ENCODE measurements around the gene RDX. TPM values are rescaled to one million over a fixed set of nuclear protein-coding genes. Genes with fewer than 3 reads are reported as not detected.

Gene RDX
- total RNA-seq, 1 experiment from 2014 or later: 250 TPM

DNA sequence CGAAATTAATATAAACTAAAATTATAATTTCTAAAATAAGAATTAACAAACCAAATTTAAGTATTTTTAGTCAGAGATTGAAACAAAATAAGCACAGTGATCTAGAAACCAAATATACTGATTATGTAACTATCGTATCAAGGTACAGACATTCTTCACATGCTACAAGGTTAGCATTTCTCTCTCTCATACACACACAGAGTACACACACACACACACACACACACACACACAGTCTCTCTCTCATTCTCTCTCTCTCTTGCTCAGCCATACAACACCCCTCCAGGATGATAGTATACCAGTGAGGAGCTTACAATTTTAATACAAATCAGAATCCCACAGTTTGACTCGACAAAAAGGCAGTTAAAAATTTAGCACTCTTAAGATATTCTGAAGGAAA is 66.0 kb downstream of the RDX start:
- DNase-seq: peak in 1 of 2 experiments; percentile 40
- Mint-ChIP-seq H3K36me3 (ENCODE audit: insufficient read depth, unreplicated experiment) (peaks cover 78% of the 10 kb centered on the region), H3K27me3 (ENCODE audit: insufficient read depth, unreplicated experiment) (no peaks in the 10 kb centered on the region), H3K4me1 (ENCODE audit: low read depth, unreplicated experiment) (no peaks in the 10 kb centered on the region), H3K4me3 (ENCODE audit: unreplicated experiment) (no peak overlapping the region), H3K9me3 (ENCODE audit: unreplicated experiment) (no peaks in the 10 kb centered on the region), H3K27ac (ENCODE audit: unreplicated experiment) (no peak overlapping the region)
- TF ChIP-seq, protein P1, sequence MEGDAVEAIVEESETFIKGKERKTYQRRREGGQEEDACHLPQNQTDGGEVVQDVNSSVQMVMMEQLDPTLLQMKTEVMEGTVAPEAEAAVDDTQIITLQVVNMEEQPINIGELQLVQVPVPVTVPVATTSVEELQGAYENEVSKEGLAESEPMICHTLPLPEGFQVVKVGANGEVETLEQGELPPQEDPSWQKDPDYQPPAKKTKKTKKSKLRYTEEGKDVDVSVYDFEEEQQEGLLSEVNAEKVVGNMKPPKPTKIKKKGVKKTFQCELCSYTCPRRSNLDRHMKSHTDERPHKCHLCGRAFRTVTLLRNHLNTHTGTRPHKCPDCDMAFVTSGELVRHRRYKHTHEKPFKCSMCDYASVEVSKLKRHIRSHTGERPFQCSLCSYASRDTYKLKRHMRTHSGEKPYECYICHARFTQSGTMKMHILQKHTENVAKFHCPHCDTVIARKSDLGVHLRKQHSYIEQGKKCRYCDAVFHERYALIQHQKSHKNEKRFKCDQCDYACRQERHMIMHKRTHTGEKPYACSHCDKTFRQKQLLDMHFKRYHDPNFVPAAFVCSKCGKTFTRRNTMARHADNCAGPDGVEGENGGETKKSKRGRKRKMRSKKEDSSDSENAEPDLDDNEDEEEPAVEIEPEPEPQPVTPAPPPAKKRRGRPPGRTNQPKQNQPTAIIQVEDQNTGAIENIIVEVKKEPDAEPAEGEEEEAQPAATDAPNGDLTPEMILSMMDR (IDR thresholded peaks at IDR 0.05; ENCODE audit: insufficient read depth in 1 of 2, low read depth in 1 of 2, low read length in 1 of 2, severe bottlenecking in 1 of 2, unreplicated experiment in 1 of 2): no peak
- Histone ChIP-seq H3K4me3 (ENCODE audit: low read depth, low read length) (no peak overlapping the region), H3K9me3 (no peaks in the 10 kb centered on the region), H3K36me3 (ENCODE audit: control insufficient read depth, insufficient read depth, low read length) (peaks cover 4% of the 10 kb centered on the region), H3K4me1 (no peaks in the 10 kb centered on the region), H3K27me3 (replicated peaks; ENCODE audit: control insufficient read depth, insufficient read depth, low read length) (no peaks in the 10 kb centered on the region)
- POLR2A ChIA-PET: no interaction called here
- BruUV-seq (replicated peaks): no TSS peak
- CTCF ChIA-PET: no interaction called here
- intact Hi-C loops (cut with micrococcal nuclease; ENCODE audit: unreplicated experiment): no loop called here

DNA sequence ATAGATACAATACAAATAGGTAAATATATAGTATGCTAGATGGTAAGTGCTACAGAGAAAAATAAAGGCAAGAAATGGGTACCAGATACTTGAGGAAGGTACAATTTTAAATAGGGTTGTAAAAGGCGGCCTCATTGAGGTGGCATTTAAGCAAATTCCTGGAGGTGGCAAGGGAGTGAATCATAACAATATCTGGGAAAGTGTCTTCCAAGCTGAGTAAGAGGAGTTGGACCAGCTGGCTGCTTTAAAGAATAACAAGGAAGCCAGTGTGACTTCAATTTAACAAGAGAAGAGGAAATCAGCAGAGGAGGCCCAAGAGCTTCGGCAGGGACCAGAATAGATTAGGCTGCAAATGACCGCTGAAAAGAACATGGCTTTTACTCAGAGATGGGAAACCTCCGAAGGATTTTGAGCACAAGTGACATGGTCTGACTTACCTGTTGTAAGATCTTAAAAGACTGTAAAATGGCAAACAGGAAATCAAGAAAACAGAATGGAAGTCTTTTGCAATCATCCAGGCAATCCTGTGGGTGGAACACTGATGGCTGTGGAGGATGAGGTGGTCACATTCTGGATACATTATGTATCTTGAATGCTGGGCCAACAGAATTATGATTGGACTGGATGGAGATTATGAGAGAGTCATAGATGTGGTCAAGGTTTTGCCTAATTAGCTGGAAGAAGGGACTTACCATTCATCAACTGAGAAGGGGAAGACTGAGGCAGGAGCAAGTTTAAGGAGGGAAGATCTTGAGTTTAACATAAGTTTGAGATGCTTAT is 77.2 kb downstream of the RDX start:
- no peaks in the 10 kb centered on the region for H3K36me3 ChIP-seq (ENCODE audit: control insufficient read depth, insufficient read depth, low read length)
- TF ChIP-seq, protein P1 (IDR thresholded peaks at IDR 0.05; ENCODE audit: insufficient read depth in 1 of 2, low read depth in 1 of 2, low read length in 1 of 2, severe bottlenecking in 1 of 2, unreplicated experiment in 1 of 2): no peak
- POLR2A ChIA-PET: no interaction called here
- H3K9me3 ChIP-seq: no peaks in the 10 kb centered on the region
- no TSS peak for BruUV-seq (replicated peaks)
- H3K27me3 ChIP-seq (replicated peaks; ENCODE audit: control insufficient read depth, insufficient read depth, low read length): no peaks in the 10 kb centered on the region
- H3K4me1 ChIP-seq: peaks cover 7% of the 10 kb centered on the region; the same call in 1 of the 2 replicates
- Mint-ChIP-seq H3K27me3 (ENCODE audit: insufficient read depth, unreplicated experiment) (no peaks in the 10 kb centered on the region), H3K27ac (ENCODE audit: unreplicated experiment) (no peak overlapping the region), H3K4me3 (ENCODE audit: unreplicated experiment) (no peak overlapping the region), H3K4me1 (ENCODE audit: low read depth, unreplicated experiment) (peaks cover 12% of the 10 kb centered on the region), H3K9me3 (ENCODE audit: unreplicated experiment) (no peaks in the 10 kb centered on the region), H3K36me3 (ENCODE audit: insufficient read depth, unreplicated experiment) (peaks cover 76% of the 10 kb centered on the region)
- intact Hi-C loops (cut with micrococcal nuclease; ENCODE audit: unreplicated experiment): no loop called here
- H3K4me3 ChIP-seq (ENCODE audit: low read depth, low read length): no peak overlapping the region
- CTCF ChIA-PET: no interaction called here
- DNase-seq: no peak

DNA sequence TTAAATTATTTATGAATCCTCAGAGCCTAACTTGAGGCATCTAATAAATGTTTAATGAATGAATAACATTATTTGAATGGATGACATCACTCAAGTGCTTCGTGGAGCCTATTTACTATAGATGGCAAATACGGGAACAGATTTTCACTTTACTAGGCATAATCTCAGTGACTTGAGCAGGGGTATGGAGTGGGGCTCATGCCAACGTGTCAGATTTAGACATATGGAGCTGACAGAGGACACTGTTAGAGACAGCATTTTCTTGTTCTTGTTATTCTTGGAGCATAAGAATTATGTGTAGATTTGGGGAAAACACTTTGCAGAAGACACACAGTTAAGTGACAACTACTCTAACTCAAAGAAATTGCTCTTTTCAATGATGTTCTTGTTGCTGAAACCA is 78.5 kb downstream of the RDX start:
- Histone ChIP-seq H3K27me3 (replicated peaks; ENCODE audit: control insufficient read depth, insufficient read depth, low read length) (no peaks in the 10 kb centered on the region), H3K9me3 (no peaks in the 10 kb centered on the region), H3K4me1 (peaks cover 7% of the 10 kb centered on the region; the same call in 1 of the 2 replicates), H3K36me3 (ENCODE audit: control insufficient read depth, insufficient read depth, low read length) (no peaks in the 10 kb centered on the region), H3K4me3 (ENCODE audit: low read depth, low read length) (no peak overlapping the region)
- BruUV-seq (replicated peaks): no TSS peak
- CTCF ChIA-PET: no interaction called here
- peaks cover 12% of the 10 kb centered on the region for H3K4me1 Mint-ChIP-seq (ENCODE audit: low read depth, unreplicated experiment)
- POLR2A ChIA-PET: no interaction called here
- TF ChIP-seq, protein P1 (IDR thresholded peaks at IDR 0.05; ENCODE audit: insufficient read depth in 1 of 2, low read depth in 1 of 2, low read length in 1 of 2, severe bottlenecking in 1 of 2, unreplicated experiment in 1 of 2): no peak
- H3K27me3 Mint-ChIP-seq (ENCODE audit: insufficient read depth, unreplicated experiment): no peaks in the 10 kb centered on the region
- no peaks in the 10 kb centered on the region for H3K9me3 Mint-ChIP-seq (ENCODE audit: unreplicated experiment)
- H3K27ac Mint-ChIP-seq (ENCODE audit: unreplicated experiment): no peak overlapping the region
- no peak for DNase-seq
- intact Hi-C loops (cut with micrococcal nuclease; ENCODE audit: unreplicated experiment): no loop called here
- H3K36me3 Mint-ChIP-seq (ENCODE audit: insufficient read depth, unreplicated experiment): peaks cover 64% of the 10 kb centered on the region
- no peak overlapping the region for H3K4me3 Mint-ChIP-seq (ENCODE audit: unreplicated experiment)
